Measurements from ENCODE around the gene NPAP1. TPM values are rescaled to one million over a fixed set of nuclear protein-coding genes. Genes with fewer than 3 reads are reported as not detected.

The NPAP1 gene
- total RNA-seq, 1 experiment from 2014 or later: not detected

DNA sequence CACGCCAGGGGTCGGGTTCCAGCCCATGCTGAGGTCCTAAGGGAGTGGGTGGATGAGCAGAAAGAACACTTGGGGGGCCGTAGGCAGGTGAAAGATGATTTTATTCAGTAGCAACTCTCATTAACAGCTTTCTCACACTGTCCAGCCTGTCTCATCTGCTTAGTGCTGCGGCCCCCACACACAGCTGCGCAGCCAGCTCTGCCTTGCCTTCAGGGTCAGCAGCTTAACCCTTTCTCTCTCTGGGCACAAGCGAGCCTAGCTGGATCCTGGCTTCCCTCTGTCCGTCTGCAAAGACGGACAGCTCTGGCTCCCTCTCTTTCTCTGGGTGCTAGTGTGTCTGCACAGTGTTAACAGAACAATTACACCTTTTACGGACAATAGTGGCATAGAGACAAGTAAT, 21.3 kb downstream of the NPAP1 start:
- Histone ChIP-seq H3K9me3 (ENCODE audit: control insufficient read depth, insufficient read depth, low read depth, low read length) (0 out of 2 replicates have a peak, but pooled peaks cover 4% of the 10 kb centered on the region), H3K4me3 (ENCODE audit: low read depth in 2 of 2, low read length in 2 of 2) (no peak overlapping the region), H3K27me3 (ENCODE audit: control insufficient read depth, insufficient read depth, low read length) (no peaks in the 10 kb centered on the region), H3K27ac (ENCODE audit: low read length) (no peak overlapping the region), H3K4me1 (ENCODE audit: control insufficient read depth, insufficient read depth, low read length) (no peaks in the 10 kb centered on the region), H3K36me3 (ENCODE audit: control insufficient read depth, insufficient read depth, low read length) (no peaks in the 10 kb centered on the region)
- CTCF ChIA-PET: no interaction called here
- TF ChIP-seq, protein P1, sequence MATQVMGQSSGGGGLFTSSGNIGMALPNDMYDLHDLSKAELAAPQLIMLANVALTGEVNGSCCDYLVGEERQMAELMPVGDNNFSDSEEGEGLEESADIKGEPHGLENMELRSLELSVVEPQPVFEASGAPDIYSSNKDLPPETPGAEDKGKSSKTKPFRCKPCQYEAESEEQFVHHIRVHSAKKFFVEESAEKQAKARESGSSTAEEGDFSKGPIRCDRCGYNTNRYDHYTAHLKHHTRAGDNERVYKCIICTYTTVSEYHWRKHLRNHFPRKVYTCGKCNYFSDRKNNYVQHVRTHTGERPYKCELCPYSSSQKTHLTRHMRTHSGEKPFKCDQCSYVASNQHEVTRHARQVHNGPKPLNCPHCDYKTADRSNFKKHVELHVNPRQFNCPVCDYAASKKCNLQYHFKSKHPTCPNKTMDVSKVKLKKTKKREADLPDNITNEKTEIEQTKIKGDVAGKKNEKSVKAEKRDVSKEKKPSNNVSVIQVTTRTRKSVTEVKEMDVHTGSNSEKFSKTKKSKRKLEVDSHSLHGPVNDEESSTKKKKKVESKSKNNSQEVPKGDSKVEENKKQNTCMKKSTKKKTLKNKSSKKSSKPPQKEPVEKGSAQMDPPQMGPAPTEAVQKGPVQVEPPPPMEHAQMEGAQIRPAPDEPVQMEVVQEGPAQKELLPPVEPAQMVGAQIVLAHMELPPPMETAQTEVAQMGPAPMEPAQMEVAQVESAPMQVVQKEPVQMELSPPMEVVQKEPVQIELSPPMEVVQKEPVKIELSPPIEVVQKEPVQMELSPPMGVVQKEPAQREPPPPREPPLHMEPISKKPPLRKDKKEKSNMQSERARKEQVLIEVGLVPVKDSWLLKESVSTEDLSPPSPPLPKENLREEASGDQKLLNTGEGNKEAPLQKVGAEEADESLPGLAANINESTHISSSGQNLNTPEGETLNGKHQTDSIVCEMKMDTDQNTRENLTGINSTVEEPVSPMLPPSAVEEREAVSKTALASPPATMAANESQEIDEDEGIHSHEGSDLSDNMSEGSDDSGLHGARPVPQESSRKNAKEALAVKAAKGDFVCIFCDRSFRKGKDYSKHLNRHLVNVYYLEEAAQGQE (IDR thresholded peaks at IDR 0.05; ENCODE audit: insufficient read depth in 1 of 2, low read depth in 2 of 2, low read length in 1 of 2): no peak
- TF ChIP-seq SIN3A (IDR thresholded peaks at IDR 0.05; ENCODE audit: borderline replicate concordance, insufficient read depth, low read depth, low read length): no peak
- TF ChIP-seq, protein P2, sequence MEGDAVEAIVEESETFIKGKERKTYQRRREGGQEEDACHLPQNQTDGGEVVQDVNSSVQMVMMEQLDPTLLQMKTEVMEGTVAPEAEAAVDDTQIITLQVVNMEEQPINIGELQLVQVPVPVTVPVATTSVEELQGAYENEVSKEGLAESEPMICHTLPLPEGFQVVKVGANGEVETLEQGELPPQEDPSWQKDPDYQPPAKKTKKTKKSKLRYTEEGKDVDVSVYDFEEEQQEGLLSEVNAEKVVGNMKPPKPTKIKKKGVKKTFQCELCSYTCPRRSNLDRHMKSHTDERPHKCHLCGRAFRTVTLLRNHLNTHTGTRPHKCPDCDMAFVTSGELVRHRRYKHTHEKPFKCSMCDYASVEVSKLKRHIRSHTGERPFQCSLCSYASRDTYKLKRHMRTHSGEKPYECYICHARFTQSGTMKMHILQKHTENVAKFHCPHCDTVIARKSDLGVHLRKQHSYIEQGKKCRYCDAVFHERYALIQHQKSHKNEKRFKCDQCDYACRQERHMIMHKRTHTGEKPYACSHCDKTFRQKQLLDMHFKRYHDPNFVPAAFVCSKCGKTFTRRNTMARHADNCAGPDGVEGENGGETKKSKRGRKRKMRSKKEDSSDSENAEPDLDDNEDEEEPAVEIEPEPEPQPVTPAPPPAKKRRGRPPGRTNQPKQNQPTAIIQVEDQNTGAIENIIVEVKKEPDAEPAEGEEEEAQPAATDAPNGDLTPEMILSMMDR (IDR thresholded peaks at IDR 0.05): no peak
- TF ChIP-seq POLR2AphosphoS5 (IDR thresholded peaks at IDR 0.05; ENCODE audit: low read depth, low read length): no peak
- TF ChIP-seq TCF7L2 (IDR thresholded peaks at IDR 0.05; ENCODE audit: low read depth, low read length): no peak
- ATAC-seq (no peak), DNase-seq (ENCODE audit: low read depth, low spot score) (no peak)
- intact Hi-C loops (cut with micrococcal nuclease; ENCODE audit: unreplicated experiment): no loop called here
- no TSS peak for BruUV-seq (replicated peaks)
- in situ Hi-C loops (cut with HindIII; ENCODE audit: low pct_unique_long_range_greater_than_20kb, low sequenced_read_pairs): no loop called here
- POLR2A ChIA-PET: no interaction called here

DNA sequence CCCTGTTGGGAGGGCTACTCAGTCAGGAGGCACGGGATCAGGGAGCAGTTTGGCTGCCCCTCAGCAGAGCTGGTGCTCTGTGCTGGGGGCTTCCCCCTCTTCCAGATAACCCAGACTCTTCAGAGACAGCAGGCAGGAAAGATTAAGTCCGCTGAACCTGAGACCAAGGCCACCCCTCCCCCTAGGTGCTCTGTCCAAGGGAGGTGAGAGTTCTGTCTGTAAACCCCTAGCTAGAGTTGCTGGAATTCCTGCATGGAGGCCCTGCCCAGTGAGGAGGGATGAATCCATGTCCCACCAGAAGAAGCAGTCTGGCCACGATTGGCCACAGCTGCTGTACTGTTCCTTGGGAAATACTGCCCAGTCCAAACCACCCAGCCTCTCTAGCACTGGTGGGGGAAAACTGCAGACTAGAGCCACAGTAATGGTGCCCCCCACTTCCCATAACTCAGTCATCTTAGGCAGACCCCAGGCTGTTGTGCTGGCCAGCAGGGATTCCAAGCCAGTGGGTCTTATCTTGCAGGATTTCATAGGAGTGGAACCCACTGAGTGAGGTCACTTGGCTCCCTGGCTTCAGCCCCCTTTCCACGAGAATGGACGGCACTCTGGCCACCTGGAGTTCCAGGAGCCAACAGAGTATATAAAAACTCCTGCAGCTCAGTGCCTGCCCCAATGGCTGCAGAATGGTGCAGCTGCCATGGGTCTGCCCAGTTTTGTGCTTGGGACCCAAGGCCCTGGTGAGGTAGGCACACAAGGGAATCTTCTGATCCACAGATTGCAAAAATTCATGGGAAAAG, 42.9 kb downstream of the NPAP1 start:
- ChIA-PET CTCF (no interaction called here), POLR2A (no interaction called here)
- Histone ChIP-seq H3K4me1 (ENCODE audit: control insufficient read depth, insufficient read depth, low read length) (no peaks in the 10 kb centered on the region), H3K4me3 (ENCODE audit: low read depth in 2 of 2, low read length in 2 of 2) (no peak overlapping the region), H3K27ac (ENCODE audit: low read length) (no peak overlapping the region), H3K9me3 (ENCODE audit: control insufficient read depth, insufficient read depth, low read depth, low read length) (0 out of 2 replicates have a peak, but pooled peaks cover 1% of the 10 kb centered on the region), H3K36me3 (ENCODE audit: control insufficient read depth, insufficient read depth, low read length) (no peaks in the 10 kb centered on the region), H3K27me3 (ENCODE audit: control insufficient read depth, insufficient read depth, low read length) (no peaks in the 10 kb centered on the region)
- intact Hi-C loops (cut with micrococcal nuclease; ENCODE audit: unreplicated experiment) (no loop called here), in situ Hi-C loops (cut with HindIII; ENCODE audit: low pct_unique_long_range_greater_than_20kb, low sequenced_read_pairs) (no loop called here)
- ATAC-seq (no peak), DNase-seq (ENCODE audit: low read depth, low spot score) (no peak)
- BruUV-seq (replicated peaks): no TSS peak
- TF ChIP-seq TCF7L2 (IDR thresholded peaks at IDR 0.05; ENCODE audit: low read depth, low read length) (no peak), SIN3A (IDR thresholded peaks at IDR 0.05; ENCODE audit: borderline replicate concordance, insufficient read depth, low read depth, low read length) (no peak), POLR2AphosphoS5 (IDR thresholded peaks at IDR 0.05; ENCODE audit: low read depth, low read length) (no peak)
- TF ChIP-seq, protein P2 (IDR thresholded peaks at IDR 0.05): no peak
- TF ChIP-seq, protein P1 (IDR thresholded peaks at IDR 0.05; ENCODE audit: insufficient read depth in 1 of 2, low read depth in 2 of 2, low read length in 1 of 2): no peak
